GOT3 (cell line): ENCODE results near the gene MARS1.

Experiments used
- DNase-seq: peaks from one replicate; lab custom pipeline; 2025; ENCODE audit warnings: mixed read lengths; lab: John Stamatoyannopoulos, UW

The MARS1 gene

GRCh38 chr12:57473392-57473791 is 14.5 kb upstream of the MARS1 start:
- no peak for DNase-seq

DNA sequence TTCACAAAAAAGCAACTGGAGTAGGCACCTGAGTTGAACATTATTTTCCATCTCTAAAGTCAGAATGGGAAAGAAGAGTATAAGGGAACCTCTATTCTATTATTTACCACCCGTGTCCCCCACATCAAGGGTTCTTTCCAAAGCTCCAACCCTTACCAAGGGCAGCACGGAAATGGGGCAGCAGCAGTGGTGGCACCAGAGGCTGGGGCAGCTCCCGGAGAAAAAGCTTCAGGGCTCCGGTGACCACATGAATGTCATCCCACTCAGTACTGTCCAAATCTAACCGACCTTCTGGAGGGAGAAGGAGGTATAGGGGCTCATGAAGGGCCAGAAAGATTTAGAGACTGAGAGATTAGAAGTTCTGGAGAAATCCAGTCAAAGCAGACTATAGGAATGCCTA is 14.0 kb upstream of the MARS1 start:
- no peak for DNase-seq

- no peak for DNase-seq
Observed at GRCh38 chr12:57474430-57474829, 13.4 kb upstream of the MARS1 start.

DNA sequence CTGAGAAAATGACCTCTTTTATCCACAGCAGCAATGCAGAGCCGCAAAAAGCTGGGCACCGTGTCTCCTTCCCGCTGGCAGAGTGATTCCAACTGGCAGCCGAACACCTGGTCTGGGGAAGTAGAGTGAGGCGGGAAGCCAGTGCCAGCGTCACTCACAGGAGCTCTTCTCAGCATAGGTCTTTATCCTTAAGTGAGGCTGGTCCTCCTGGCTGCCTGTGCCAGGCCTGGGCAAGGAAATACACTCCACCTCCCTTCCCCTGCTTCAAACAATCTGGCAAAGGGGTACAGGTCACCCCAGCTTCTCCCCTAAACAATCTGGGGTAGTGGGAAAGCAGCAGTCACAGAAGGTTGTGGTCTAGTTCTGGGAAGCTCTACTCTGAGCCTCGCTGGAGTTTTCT is 13.0 kb upstream of the MARS1 start:
- DNase-seq: no peak

DNA sequence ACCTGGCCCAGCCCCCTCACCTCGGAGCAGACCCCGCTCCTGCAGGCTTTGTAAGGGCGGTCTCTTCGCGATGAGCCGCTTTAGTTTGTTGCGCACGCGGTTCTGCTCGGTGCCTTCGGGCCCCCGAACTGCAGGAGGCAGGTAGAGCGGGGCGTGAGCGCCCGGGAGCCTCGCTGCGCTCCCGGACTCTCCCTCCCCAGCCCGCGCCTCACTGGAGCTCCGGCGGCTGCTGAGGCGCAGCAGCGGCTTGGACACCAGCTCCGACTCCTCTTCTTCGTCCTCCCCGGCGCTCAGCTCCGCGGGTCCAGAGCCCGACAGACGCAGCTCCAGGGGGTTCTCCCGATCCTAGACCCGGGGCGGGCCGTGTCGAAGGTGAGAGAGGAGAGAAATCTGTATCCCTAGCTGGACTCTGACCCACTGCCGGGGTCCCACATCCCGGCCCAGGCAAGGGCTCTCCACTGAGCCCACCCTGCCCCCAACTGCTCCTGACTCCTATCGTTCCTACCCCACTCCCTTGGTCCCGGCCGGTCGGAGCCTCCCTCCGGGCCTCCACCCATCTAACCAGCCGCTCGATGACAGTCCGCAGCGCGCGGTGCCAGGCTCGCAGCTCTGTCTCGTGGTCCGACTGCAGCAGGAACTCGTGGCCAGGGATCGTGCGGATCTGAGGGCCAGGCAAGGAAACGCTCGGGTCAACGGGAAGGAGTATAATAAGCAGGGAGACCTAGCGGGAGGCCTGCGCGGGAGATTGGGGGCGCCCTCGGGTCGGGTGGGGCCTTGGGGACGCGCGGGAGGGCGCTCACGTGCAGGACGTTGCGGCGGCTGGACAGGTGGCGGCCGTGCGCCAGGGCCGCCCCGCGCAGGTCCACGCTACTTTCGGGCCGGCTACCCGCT is 12.4 kb upstream of the MARS1 start:
- no peak for DNase-seq

DNA sequence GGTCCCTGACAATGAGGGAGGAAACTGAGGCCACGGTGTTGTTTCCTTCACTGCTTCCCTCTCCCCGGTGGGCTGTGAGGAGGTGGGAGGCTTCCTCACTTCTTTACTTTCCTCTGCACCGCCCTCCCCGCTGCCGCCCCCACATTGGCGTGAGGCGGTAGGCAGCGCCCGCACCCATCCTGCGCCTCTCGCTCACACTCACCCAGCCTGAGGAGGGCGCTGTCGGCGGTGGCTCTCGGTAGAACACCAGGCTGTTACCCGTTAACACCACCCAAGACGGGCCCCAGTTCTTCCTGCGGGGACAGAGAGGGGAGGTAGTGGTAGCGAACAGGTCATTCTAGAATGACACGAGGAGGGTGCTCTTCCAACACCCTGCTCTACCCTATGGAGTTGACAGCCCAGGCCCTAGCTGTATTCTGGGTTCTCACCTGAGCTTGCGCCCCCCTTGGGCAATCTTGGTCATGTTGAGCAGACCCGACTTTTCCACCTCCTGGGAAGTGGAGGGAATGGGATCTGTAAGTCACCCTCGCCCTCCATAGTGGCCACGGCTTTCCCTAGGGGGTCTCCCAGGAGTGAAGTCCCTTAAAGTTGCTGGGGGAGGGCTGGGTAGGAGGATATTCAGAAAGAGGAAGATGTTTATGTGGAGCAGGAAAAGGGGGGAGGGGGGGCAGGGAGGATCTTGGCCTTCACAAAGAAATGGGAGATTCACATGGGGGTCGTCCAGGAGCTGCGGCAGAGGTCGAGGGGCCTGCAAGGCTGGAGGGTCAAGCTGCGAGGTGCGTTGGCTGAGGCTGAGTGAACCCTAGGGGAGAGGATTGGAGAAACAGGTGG is 11.5 kb upstream of the MARS1 start:
- DNase-seq: no peak

- DNase-seq: no peak
Observed at GRCh38 chr12:57476993-57477709, 10.7 kb upstream of the MARS1 start.

GRCh38 chr12:57477710-57478681 is 9.9 kb upstream of the MARS1 start:
- no peak for DNase-seq

DNA sequence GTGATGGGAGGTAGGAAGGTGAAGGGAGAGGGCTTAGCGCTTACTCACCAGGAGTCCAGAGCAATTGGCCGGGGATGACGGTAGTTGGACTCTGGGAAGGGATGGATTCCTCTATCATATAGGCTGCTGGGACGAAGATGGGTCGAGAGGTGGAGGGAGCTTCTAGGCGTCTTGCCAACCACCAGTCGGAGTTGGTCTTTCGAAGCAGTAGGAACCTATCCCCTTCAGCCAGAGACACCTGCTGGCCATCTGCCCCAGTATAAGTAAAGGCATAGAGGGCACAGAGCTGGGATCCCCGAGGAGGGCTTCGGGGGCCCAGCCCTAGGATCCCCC is 8.9 kb upstream of the MARS1 start:
- no peak for DNase-seq

GRCh38 chr12:57479376-57480115 is 8.3 kb upstream of the MARS1 start, which contains the start of gene ARHGAP9:
ARHGAP9 (minus strand) TSS chr12:57479866; CDS start chr12:57479406, 460 bp downstream.
- DNase-seq: no peak

DNA sequence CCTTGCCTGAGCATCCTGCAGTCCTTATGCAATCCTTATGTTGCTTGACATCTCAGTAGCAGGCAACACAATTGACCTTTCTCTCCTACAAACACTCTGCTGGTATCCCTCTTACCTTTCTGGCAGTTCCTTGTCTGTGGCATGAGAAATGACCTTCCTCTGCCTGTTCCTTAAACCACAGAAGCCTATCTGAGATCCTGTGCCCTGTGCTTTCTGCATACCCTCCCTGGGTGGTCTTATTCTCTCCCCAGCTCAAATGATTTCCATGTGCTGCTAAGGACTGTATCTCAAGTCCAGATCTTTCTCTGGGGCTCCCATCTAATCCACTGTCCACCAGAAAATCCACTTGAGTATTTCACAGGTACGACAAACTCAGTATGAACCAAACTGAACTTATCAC is 6.2 kb upstream of the MARS1 start:
- no peak for DNase-seq

- DNase-seq: no peak
Observed at GRCh38 chr12:57483466-57483865, 4.4 kb upstream of the MARS1 start.

GRCh38 chr12:57485695-57486094 is 2.2 kb upstream of the MARS1 start:
- DNase-seq: no peak

- no peak for DNase-seq
Observed at GRCh38 chr12:57487055-57487596, 742 bp upstream of the MARS1 start.

GRCh38 chr12:57488402-57489156 is 711 bp downstream of the MARS1 start:
- DNase-seq: no peak

DNA sequence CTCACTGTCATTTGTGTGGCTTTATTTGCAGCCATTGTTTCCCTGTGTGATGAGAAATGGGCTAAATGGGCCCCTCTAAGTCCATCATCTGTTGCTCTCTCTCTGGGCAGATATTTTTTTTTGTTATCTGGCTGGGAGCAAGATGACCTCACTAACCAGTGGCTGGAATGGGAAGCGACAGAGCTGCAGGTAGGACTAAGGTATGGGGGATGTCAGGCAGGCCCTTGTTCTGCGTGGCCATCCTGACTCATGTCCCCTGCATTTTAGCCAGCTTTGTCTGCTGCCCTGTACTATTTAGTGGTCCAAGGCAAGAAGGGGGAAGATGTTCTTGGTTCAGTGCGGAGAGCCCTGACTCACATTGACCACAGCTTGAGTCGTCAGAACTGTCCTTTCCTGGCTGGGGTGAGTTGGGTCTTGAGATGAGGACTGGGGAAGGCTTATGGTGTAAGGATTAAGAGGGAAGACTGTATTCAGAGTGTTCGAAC is 1.3 kb downstream of the MARS1 start:
- no peak for DNase-seq

DNA sequence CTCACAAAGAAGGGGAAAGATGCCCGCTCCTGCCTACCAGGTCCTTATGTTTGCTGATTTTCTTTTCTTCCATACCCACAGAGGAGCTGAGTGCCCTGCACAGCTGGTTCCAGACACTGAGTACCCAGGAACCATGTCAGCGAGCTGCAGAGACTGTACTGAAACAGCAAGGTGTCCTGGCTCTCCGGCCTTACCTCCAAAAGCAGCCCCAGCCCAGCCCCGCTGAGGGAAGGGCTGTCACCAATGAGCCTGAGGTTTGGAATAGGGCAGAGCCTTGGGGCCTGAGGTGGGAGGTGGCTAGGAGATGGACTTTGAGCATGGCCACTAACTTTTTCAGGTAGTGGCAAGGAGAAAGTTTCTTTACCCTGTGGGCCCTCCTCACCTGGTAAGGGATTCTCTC is 2.3 kb downstream of the MARS1 start:
- DNase-seq: no peak

- DNase-seq: no peak
Observed at GRCh38 chr12:57491393-57492280, 3.8 kb downstream of the MARS1 start.
